NCI-H128 (cell line): Measurements from ENCODE around the gene PRSS16.

Experiments
- DNase-seq: peaks from one replicate; lab custom pipeline; 2025; ENCODE audit not compliant: unreplicated experiment; lab: John Stamatoyannopoulos, UW

Gene PRSS16

GRCh38 chr6:27283279-27283678 lies 35.8 kb downstream of the PRSS16 start:
- no peak for DNase-seq

DNA sequence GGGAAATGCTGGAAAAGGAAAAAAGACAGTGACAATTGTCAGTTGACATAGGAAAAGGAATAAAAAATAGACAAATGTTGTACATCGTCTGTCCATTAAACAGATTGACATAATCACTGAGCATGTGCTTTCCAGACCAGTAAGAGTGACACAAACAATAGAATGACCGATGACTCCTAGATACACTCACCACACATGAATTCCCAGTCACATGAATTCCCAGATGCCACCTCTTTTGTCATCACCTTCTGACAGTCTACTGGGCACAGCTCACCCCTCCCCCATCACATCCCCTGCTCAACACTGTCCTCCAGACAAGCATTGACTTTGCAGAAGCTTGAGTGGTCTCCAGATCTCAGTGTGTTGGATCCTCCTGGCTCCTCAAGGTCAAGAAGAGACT lies 38.6 kb downstream of the PRSS16 start:
- DNase-seq = no peak

GRCh38 chr6:27287751-27288135 lies 40.2 kb downstream of the PRSS16 start:
- no peak for DNase-seq

GRCh38 chr6:27288136-27289044 lies 40.9 kb downstream of the PRSS16 start:
- DNase-seq = no peak

DNA sequence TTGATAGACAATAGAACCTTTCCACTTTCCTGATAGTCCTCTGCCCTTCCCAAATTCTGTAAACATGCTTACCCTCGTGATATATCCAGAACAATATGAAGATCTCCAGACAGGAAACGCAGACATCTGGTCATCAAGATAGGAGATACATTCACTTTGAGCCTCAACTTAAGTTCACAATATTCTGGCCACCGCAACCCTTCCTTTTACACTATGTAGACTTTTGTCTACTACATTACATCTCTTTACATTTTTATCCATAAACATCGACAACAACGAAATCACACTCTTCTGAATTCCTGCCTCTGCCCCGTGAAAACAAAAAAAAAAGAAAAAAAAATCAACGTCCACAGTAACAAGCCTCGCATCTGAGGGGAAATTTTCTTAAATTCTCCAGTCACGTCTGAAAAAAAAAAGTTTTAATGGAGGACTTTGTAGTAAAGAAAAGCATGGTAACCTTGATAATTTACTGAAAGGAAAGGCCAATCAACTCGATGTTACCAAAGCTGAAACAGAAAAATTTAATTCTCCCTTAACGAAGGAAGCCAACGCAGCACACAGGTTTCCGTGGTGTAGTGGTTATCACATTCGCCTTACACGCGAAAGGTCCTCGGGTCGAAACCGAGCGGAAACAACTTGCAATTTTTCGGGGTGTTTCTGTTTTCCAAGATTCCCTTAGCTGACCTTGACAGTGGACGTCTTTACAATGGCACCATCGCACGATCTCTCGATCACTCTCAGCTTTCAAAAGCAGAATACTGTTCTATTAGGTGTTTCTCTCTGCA lies 42.8 kb downstream of the PRSS16 start:
- DNase-seq = no peak

DNA sequence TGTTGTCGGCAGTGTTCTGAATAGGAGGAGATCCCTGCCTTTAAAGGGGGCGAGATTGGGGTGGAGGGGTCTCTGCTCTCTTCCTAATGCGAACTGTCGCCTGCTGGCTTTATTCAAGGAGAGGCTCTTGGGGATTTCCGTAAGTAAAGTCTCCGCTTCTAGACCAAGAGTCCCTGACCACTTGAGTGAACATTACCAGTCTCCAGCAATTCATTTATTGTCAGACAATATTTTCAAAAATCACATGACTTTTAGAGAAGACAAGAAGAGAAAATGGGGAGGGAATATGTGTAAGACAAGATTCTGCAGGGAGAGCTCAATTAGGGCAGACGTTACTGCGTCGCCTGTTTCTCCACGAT lies 43.3 kb downstream of the PRSS16 start:
- DNase-seq = no peak

- DNase-seq = no peak
Observed at GRCh38 chr6:27293436-27294098, 46.1 kb downstream of the PRSS16 start.

GRCh38 chr6:27294409-27294808 lies 46.9 kb downstream of the PRSS16 start:
- DNase-seq = no peak

DNA sequence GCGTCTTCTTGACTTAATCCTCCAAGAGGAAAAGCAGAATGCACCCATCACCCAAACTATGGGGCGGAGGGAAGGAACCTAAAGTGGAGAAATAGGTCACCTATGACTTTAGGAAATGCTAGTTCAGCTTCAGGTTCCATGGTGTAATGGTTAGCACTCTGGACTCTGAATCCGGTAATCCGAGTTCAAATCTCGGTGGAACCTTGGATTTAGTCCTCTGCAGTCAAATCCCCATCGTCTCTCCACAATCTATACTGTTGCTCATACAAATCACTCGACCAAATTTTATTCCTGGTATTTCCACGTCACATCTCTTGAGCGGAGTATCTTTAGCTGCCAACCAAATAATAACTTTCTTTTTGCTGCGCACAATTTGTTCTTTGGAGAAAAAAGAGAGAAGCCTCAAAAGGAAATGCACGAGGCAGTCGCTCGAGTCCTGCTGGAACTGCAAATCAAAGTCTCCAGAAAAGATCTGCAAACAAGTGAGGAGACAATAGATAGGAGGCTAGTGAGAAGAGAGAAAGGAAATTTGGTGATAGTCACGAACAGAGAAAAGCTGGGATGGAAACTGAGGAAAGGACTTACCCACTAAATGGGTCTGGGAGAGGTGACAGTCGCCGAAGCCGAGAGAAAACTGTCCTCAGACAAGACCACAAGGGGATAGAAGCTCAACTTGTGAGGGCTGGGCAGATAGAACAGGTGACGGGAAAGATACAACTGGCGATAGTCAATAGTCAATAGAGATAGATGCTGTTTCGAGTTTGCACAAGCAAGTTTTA lies 48.0 kb downstream of the PRSS16 start:
- DNase-seq = no peak

- no peak for DNase-seq
Observed at GRCh38 chr6:27296106-27296783, 48.7 kb downstream of the PRSS16 start.

- DNase-seq = no peak
Observed at GRCh38 chr6:27297484-27297856, 50.0 kb downstream of the PRSS16 start.

- DNase-seq = no peak
Observed at GRCh38 chr6:27297857-27298730, 50.6 kb downstream of the PRSS16 start.

- no peak for DNase-seq
Observed at GRCh38 chr6:27303613-27304272, 56.2 kb downstream of the PRSS16 start.
